Peyer's patch (tissue), 4 donors: ENCODE results near the gene ARL15.

Experiments used
- POLR2A ChIP-seq, 2 donors: fragments of 450-650 bp; IDR thresholded peaks; one replicate each; pipeline ENCODE4 v1.5.1; 2017; ENCODE audit warnings: antibody characterized with exemption in 2 of 2, mild to moderate bottlenecking in 2 of 2, moderate library complexity in 2 of 2
- TF ChIP-seq, protein P1 (sequence below), 6 experiments: fragments of 450-650 bp in 4 of 6; fragments of 200-600 bp in 2 of 6; sonication (generic) in 1 of 6; IDR thresholded peaks; one replicate each; pipeline ENCODE4 v1.5.1; 2017 to 2019; ENCODE audit warnings: antibody characterized with exemption in 6 of 6, mild to moderate bottlenecking in 3 of 6, moderate library complexity in 1 of 6

DNA sequence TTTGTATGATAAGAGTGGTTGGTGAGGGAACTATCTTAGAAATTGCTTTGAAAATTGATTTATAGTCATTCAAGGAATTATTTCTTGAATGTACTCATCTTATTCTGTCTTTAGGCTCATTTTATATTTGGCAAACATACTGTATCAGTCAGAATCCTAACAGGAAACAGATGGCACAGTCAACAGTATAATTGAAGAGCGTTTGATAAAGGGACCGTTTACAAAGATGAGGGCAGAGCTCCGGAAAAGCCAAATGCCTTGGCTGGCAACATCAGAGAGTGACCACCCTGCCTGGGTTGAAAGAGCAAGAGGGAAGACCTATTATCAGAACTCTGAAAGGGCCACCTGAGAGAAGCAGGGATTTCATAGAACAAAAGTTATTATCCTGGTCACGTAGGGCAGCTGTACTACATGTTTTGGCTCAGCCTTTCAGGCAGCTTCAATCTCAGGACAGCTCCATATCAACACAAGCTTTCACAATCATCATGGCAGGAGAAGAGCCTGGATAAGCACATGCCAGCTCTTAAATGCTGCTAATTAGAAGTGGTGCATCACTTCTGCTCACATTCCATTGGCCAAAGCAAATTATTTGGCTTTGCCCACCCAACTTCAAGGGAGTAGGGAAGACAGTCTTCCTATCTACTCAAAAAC is 47.2 kb upstream of the ARL15 start:
- TF ChIP-seq, protein P1, sequence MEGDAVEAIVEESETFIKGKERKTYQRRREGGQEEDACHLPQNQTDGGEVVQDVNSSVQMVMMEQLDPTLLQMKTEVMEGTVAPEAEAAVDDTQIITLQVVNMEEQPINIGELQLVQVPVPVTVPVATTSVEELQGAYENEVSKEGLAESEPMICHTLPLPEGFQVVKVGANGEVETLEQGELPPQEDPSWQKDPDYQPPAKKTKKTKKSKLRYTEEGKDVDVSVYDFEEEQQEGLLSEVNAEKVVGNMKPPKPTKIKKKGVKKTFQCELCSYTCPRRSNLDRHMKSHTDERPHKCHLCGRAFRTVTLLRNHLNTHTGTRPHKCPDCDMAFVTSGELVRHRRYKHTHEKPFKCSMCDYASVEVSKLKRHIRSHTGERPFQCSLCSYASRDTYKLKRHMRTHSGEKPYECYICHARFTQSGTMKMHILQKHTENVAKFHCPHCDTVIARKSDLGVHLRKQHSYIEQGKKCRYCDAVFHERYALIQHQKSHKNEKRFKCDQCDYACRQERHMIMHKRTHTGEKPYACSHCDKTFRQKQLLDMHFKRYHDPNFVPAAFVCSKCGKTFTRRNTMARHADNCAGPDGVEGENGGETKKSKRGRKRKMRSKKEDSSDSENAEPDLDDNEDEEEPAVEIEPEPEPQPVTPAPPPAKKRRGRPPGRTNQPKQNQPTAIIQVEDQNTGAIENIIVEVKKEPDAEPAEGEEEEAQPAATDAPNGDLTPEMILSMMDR (IDR thresholded peaks at IDR 0.05): no peak
- TF ChIP-seq POLR2A (IDR thresholded peaks at IDR 0.05): no peak
